GM23338 (cell line): ENCODE data around the gene CCDC57. TPM values are rescaled to one million over a fixed set of nuclear protein-coding genes. Genes with fewer than 3 reads are reported as not detected.

Experiments
- ATAC-seq: fragments of 200-7000 bp; cut with Tn5 transposase; 3 replicates; pipeline ENCODE4 v1.9.1; 2020
- DNase-seq: peaks from one replicate; pipeline ENCODE4 v3.0.0-alpha.2; 2015; ENCODE audit warnings: low spot score
- H2AFZ ChIP-seq: fragments of 200-600 bp; sonication (generic); 2 replicates; pipeline ENCODE4 v1.8.0; 2016; ENCODE audit warnings: antibody characterized with exemption, mild to moderate bottlenecking, moderate library complexity
- H3F3A ChIP-seq: fragments of 200-600 bp; sonication (generic); replicated peaks from 2 replicates; pipeline ENCODE4 v1.8.0; 2017; ENCODE audit warnings: antibody characterized with exemption, mixed run types, low read depth
- H3K27ac ChIP-seq: fragments of 200-600 bp; sonication (generic); 2 replicates; pipeline ENCODE4 v1.6.1; 2016; ENCODE audit warnings: low read depth
- H3K27me3 ChIP-seq: fragments of 200-600 bp; sonication (generic); 2 replicates; pipeline ENCODE4 v1.8.0; 2016; ENCODE audit warnings: mild to moderate bottlenecking, mixed run types, moderate library complexity; ENCODE audit not compliant: insufficient read depth
- H3K36me3 ChIP-seq: fragments of 200-600 bp; sonication (generic); 2 replicates; pipeline ENCODE4 v1.8.0; 2016; ENCODE audit warnings: mild to moderate bottlenecking; ENCODE audit not compliant: insufficient read depth
- H3K4me1 ChIP-seq: fragments of 200-600 bp; sonication (generic); 2 replicates; pipeline ENCODE4 v1.8.0; 2016; ENCODE audit warnings: mild to moderate bottlenecking, moderate library complexity; ENCODE audit not compliant: insufficient read depth
- H3K4me2 ChIP-seq: fragments of 200-600 bp; sonication (generic); 2 replicates; pipeline ENCODE4 v1.7.1; 2017; ENCODE audit warnings: mixed run types
- H3K4me3 ChIP-seq: fragments of 200-600 bp; sonication (generic); 2 replicates; pipeline ENCODE4 v1.6.1; 2016; ENCODE audit warnings: mixed run types
- H3K79me2 ChIP-seq: fragments of 200-600 bp; sonication (generic); replicated peaks from 2 replicates; pipeline ENCODE4 v1.8.0; 2017; ENCODE audit warnings: mild to moderate bottlenecking; ENCODE audit not compliant: insufficient read depth
- H3K9me2 ChIP-seq: fragments of 200-600 bp; sonication (generic); 2 replicates; pipeline ENCODE4 v1.8.0; 2017; ENCODE audit not compliant: insufficient read depth
- H4K20me1 ChIP-seq: fragments of 200-600 bp; sonication (generic); replicated peaks from 2 replicates; pipeline ENCODE4 v1.8.0; 2017; ENCODE audit warnings: mild to moderate bottlenecking; ENCODE audit not compliant: insufficient read depth
- H3K27ac Mint-ChIP-seq: 2 replicates; pipeline ENCODE4 v1.8.0; 2020; ENCODE audit warnings: inconsistent platforms, mild to moderate bottlenecking, moderate library complexity, mixed read lengths
- H3K27me3 Mint-ChIP-seq: 3 replicates; pipeline ENCODE4 v1.8.0; 2022; ENCODE audit warnings: low read depth, mild to moderate bottlenecking, moderate library complexity, mixed read lengths, inconsistent platforms; ENCODE audit not compliant: insufficient read depth, poor library complexity
- H3K36me3 Mint-ChIP-seq: 3 replicates; pipeline ENCODE4 v1.8.0; 2021; ENCODE audit warnings: low read depth, mild to moderate bottlenecking, inconsistent platforms, moderate library complexity, mixed read lengths
- H3K4me1 Mint-ChIP-seq: 3 replicates; pipeline ENCODE4 v1.8.0; 2020; ENCODE audit warnings: mild to moderate bottlenecking, inconsistent platforms, mixed read lengths
- H3K4me3 Mint-ChIP-seq: 3 replicates; pipeline ENCODE4 v1.8.0; 2021; ENCODE audit warnings: moderate library complexity, mild to moderate bottlenecking, inconsistent platforms, mixed read lengths
- H3K9me3 Mint-ChIP-seq: 3 replicates; pipeline ENCODE4 v1.8.0; 2020; ENCODE audit warnings: moderate library complexity, mild to moderate bottlenecking, inconsistent platforms, mixed read lengths
- CREB1 ChIP-seq: fragments of 250-450 bp; sonication (Bioruptor Pico); IDR thresholded peaks from 2 replicates; pipeline ENCODE4 v1.5.0; 2020; ENCODE audit warnings: low read depth, mild to moderate bottlenecking, moderate library complexity
- EZH2 ChIP-seq: fragments of 200-600 bp; sonication (generic); IDR thresholded peaks from one replicate; pipeline ENCODE4 v1.8.0; 2017; ENCODE audit warnings: antibody characterized with exemption, mild to moderate bottlenecking, low read depth; ENCODE audit not compliant: unreplicated experiment
- EZH2phosphoT487 ChIP-seq: fragments of 200-600 bp; sonication (generic); IDR thresholded peaks from one replicate; pipeline ENCODE4 v1.8.1; 2018; ENCODE audit warnings: antibody characterized with exemption; ENCODE audit not compliant: unreplicated experiment
- POLR2AphosphoS5 ChIP-seq: IDR thresholded peaks from 2 replicates; pipeline ENCODE4 v1.6.1; 2016; ENCODE audit warnings: antibody characterized with exemption, low read depth
- STAT1 ChIP-seq: IDR thresholded peaks from one replicate; pipeline ENCODE4 v1.6.1; 2016; ENCODE audit warnings: antibody characterized with exemption; ENCODE audit not compliant: unreplicated experiment
- ZNF114 ChIP-seq: fragments of 250-450 bp; sonication (Bioruptor Pico); IDR thresholded peaks from 2 replicates; pipeline ENCODE4 v1.5.0; 2020; ENCODE audit warnings: mild to moderate bottlenecking, moderate library complexity
- ZNF331 ChIP-seq: fragments of 250-450 bp; sonication (Bioruptor Pico); IDR thresholded peaks from 2 replicates; pipeline ENCODE4 v1.5.0; 2020; ENCODE audit warnings: low read depth, mild to moderate bottlenecking, moderate library complexity
- polyA plus RNA-seq: library from polyadenylated mRNA; unstranded; fragments of >200 nt; fragmentation: Nextera tagmentation; extraction: Ambion mirVana; gene quantifications from 2 replicates; pipeline ENCODE4 v1.2.1, GENCODE V29; 2016
- total RNA-seq: library from RNA; depleted of rRNA; stranded (reverse); fragments of >200 nt; shearing (Covaris generic); gene quantifications from 2 replicates; pipeline ENCODE4 v1.2.3, GENCODE V29; 2014
- TF ChIP-seq, protein P1 (sequence below), 2 experiments: fragments of 200-600 bp in 1 of 2; sonication (generic) in 1 of 2; conservative IDR thresholded peaks; 2 replicates each; pipeline versions ENCODE4 v1.5.1 to v1.6.1; 2016 to 2017; ENCODE audit warnings: antibody characterized with exemption in 2 of 2, low read depth in 2 of 2, mild to moderate bottlenecking in 2 of 2, moderate library complexity in 1 of 2
- TF ChIP-seq, protein P2 (sequence below): IDR thresholded peaks from one replicate; pipeline ENCODE4 v1.6.1; 2018; ENCODE audit warnings: antibody characterized with exemption; ENCODE audit not compliant: unreplicated experiment
- TF ChIP-seq, protein P3 (sequence below): fragments of 250-450 bp; sonication (Bioruptor Pico); IDR thresholded peaks from 2 replicates; pipeline ENCODE4 v1.5.0; 2020; ENCODE audit warnings: mild to moderate bottlenecking, moderate library complexity
- TF ChIP-seq, protein P4 (sequence below): IDR thresholded peaks from 2 replicates; pipeline ENCODE4 v1.6.1; 2016; ENCODE audit warnings: antibody characterized with exemption

Gene CCDC57
- total and polyA plus RNA-seq, 2 experiments from 2014 or later = 7.0 to 16.3 TPM

DNA sequence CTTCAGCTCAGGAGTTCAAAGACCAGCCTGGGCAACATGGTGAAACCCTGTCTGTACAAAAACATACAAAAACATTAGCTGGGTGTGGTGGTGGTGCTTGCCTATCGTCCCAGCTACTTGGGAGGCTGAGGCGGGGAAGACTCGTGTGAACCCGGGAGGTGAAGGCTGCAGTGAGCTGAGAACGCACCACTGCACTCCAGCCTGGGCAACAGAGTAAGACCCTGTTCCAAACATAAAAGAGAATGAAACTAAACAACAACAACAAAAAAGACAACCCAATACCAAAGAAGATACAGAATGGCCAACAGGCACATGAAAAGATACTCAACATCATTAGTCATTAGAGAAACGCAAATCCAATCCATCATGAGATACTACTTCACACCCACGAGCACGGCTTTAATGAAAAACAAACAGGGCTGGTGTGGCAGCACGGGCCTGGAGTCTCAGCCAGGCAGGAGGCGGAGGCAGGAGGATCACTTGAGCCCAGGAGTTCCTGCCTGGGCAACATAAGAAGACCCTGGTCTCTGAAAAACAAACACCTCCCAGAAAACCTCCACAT, 8.8 kb upstream of the CCDC57 start:
- no peak for DNase-seq
- H3K4me1 ChIP-seq = no peaks in the 10 kb centered on the region
- H3K9me3 Mint-ChIP-seq = peaks cover 2% of the 10 kb centered on the region; the same call in 1 of the 3 replicates
- H3K4me3 Mint-ChIP-seq = no peak overlapping the region
- H3K27ac Mint-ChIP-seq = no peak overlapping the region
- no peak overlapping the region for H3K4me3 ChIP-seq
- no peaks in the 10 kb centered on the region for H3K79me2 ChIP-seq
- H3K4me2 ChIP-seq = no peak overlapping the region
- peaks cover 16% of the 10 kb centered on the region for H3K27me3 Mint-ChIP-seq
- no peaks in the 10 kb centered on the region; the same call in 2 of the 3 replicates for H3K4me1 Mint-ChIP-seq
- no peak overlapping the region for H3K27ac ChIP-seq
- ATAC-seq = no peak
- TF ChIP-seq CREB1 (no peak), STAT1 (no peak), EZH2 (no peak), POLR2AphosphoS5 (no peak), ZNF114 (CRISPR knock-in tag) (no peak), EZH2phosphoT487 (no peak), ZNF331 (CRISPR knock-in tag) (no peak)
- TF ChIP-seq, protein P1, sequence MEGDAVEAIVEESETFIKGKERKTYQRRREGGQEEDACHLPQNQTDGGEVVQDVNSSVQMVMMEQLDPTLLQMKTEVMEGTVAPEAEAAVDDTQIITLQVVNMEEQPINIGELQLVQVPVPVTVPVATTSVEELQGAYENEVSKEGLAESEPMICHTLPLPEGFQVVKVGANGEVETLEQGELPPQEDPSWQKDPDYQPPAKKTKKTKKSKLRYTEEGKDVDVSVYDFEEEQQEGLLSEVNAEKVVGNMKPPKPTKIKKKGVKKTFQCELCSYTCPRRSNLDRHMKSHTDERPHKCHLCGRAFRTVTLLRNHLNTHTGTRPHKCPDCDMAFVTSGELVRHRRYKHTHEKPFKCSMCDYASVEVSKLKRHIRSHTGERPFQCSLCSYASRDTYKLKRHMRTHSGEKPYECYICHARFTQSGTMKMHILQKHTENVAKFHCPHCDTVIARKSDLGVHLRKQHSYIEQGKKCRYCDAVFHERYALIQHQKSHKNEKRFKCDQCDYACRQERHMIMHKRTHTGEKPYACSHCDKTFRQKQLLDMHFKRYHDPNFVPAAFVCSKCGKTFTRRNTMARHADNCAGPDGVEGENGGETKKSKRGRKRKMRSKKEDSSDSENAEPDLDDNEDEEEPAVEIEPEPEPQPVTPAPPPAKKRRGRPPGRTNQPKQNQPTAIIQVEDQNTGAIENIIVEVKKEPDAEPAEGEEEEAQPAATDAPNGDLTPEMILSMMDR (conservative IDR thresholded peaks at IDR 0.05; ENCODE audit: low read depth in 2 of 2) = no peak
- TF ChIP-seq, protein P2, sequence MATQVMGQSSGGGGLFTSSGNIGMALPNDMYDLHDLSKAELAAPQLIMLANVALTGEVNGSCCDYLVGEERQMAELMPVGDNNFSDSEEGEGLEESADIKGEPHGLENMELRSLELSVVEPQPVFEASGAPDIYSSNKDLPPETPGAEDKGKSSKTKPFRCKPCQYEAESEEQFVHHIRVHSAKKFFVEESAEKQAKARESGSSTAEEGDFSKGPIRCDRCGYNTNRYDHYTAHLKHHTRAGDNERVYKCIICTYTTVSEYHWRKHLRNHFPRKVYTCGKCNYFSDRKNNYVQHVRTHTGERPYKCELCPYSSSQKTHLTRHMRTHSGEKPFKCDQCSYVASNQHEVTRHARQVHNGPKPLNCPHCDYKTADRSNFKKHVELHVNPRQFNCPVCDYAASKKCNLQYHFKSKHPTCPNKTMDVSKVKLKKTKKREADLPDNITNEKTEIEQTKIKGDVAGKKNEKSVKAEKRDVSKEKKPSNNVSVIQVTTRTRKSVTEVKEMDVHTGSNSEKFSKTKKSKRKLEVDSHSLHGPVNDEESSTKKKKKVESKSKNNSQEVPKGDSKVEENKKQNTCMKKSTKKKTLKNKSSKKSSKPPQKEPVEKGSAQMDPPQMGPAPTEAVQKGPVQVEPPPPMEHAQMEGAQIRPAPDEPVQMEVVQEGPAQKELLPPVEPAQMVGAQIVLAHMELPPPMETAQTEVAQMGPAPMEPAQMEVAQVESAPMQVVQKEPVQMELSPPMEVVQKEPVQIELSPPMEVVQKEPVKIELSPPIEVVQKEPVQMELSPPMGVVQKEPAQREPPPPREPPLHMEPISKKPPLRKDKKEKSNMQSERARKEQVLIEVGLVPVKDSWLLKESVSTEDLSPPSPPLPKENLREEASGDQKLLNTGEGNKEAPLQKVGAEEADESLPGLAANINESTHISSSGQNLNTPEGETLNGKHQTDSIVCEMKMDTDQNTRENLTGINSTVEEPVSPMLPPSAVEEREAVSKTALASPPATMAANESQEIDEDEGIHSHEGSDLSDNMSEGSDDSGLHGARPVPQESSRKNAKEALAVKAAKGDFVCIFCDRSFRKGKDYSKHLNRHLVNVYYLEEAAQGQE = no peak
- TF ChIP-seq, protein P3, sequence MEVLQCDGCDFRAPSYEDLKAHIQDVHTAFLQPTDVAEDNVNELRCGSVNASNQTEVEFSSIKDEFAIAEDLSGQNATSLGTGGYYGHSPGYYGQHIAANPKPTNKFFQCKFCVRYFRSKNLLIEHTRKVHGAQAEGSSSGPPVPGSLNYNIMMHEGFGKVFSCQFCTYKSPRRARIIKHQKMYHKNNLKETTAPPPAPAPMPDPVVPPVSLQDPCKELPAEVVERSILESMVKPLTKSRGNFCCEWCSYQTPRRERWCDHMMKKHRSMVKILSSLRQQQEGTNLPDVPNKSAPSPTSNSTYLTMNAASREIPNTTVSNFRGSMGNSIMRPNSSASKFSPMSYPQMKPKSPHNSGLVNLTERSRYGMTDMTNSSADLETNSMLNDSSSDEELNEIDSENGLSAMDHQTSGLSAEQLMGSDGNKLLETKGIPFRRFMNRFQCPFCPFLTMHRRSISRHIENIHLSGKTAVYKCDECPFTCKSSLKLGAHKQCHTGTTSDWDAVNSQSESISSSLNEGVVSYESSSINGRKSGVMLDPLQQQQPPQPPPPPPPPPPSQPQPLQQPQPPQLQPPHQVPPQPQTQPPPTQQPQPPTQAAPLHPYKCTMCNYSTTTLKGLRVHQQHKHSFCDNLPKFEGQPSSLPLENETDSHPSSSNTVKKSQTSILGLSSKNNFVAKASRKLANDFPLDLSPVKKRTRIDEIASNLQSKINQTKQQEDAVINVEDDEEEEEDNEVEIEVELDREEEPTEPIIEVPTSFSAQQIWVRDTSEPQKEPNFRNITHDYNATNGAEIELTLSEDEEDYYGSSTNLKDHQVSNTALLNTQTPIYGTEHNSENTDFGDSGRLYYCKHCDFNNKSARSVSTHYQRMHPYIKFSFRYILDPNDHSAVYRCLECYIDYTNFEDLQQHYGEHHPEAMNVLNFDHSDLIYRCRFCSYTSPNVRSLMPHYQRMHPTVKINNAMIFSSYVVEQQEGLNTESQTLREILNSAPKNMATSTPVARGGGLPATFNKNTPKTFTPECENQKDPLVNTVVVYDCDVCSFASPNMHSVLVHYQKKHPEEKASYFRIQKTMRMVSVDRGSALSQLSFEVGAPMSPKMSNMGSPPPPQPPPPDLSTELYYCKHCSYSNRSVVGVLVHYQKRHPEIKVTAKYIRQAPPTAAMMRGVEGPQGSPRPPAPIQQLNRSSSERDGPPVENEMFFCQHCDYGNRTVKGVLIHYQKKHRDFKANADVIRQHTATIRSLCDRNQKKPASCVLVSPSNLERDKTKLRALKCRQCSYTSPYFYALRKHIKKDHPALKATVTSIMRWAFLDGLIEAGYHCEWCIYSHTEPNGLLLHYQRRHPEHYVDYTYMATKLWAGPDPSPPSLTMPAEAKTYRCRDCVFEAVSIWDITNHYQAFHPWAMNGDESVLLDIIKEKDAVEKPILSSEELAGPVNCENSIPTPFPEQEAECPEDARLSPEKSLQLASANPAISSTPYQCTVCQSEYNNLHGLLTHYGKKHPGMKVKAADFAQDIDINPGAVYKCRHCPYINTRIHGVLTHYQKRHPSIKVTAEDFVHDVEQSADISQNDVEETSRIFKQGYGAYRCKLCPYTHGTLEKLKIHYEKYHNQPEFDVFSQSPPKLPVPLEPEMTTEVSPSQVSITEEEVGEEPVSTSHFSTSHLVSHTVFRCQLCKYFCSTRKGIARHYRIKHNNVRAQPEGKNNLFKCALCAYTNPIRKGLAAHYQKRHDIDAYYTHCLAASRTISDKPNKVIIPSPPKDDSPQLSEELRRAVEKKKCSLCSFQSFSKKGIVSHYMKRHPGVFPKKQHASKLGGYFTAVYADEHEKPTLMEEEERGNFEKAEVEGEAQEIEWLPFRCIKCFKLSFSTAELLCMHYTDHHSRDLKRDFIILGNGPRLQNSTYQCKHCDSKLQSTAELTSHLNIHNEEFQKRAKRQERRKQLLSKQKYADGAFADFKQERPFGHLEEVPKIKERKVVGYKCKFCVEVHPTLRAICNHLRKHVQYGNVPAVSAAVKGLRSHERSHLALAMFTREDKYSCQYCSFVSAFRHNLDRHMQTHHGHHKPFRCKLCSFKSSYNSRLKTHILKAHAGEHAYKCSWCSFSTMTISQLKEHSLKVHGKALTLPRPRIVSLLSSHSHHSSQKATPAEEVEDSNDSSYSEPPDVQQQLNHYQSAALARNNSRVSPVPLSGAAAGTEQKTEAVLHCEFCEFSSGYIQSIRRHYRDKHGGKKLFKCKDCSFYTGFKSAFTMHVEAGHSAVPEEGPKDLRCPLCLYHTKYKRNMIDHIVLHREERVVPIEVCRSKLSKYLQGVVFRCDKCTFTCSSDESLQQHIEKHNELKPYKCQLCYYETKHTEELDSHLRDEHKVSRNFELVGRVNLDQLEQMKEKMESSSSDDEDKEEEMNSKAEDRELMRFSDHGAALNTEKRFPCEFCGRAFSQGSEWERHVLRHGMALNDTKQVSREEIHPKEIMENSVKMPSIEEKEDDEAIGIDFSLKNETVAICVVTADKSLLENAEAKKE (CRISPR knock-in tag) = no peak
- TF ChIP-seq, protein P4, sequence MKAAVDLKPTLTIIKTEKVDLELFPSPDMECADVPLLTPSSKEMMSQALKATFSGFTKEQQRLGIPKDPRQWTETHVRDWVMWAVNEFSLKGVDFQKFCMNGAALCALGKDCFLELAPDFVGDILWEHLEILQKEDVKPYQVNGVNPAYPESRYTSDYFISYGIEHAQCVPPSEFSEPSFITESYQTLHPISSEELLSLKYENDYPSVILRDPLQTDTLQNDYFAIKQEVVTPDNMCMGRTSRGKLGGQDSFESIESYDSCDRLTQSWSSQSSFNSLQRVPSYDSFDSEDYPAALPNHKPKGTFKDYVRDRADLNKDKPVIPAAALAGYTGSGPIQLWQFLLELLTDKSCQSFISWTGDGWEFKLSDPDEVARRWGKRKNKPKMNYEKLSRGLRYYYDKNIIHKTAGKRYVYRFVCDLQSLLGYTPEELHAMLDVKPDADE = no peak
- no peaks in the 10 kb centered on the region for H3K36me3 ChIP-seq
- no peaks in the 10 kb centered on the region for H3K36me3 Mint-ChIP-seq
- H2AFZ ChIP-seq = no peak overlapping the region
- no peaks in the 10 kb centered on the region for H3F3A ChIP-seq
- H3K9me2 ChIP-seq = no peaks in the 10 kb centered on the region
- no peaks in the 10 kb centered on the region for H4K20me1 ChIP-seq
- H3K27me3 ChIP-seq = 0 out of 2 replicates have a peak, but pooled peaks cover 3% of the 10 kb centered on the region
